GM04504 (cell line): ENCODE results near the gene PRR27.
A peak's percentile ranks its signal among the peaks of the same experiment; 100 is the strongest.

Experiments
- DNase-seq: peaks from one replicate; pipeline ENCODE4 v3.0.0-alpha.2; 2012; ENCODE audit warnings: low read depth

The PRR27 gene

DNA sequence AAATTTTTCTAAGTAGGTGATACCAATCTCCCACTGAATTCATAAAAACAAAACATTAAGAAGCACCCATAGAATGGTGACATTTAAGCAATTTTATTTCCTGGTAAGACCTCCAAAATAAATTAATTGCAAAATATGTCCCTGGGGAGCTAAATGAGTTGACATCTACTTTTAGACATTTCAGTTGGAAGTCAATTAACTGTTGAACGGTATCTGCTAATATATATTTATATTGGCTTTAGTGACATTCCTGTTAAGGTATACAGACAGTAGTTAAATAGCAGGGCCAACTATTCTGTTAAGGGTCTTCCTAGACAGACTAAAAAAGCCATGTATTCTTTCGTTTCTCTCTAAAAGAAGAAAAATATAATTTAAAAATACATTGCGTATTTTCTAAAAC is at the start of gene PRR27:
Gene PRR27, plus strand, starts transcription at position 301 of the 400 bp plus-strand sequence. CDS start 139 bp downstream, outside the sequence.
- no peak for DNase-seq

DNA sequence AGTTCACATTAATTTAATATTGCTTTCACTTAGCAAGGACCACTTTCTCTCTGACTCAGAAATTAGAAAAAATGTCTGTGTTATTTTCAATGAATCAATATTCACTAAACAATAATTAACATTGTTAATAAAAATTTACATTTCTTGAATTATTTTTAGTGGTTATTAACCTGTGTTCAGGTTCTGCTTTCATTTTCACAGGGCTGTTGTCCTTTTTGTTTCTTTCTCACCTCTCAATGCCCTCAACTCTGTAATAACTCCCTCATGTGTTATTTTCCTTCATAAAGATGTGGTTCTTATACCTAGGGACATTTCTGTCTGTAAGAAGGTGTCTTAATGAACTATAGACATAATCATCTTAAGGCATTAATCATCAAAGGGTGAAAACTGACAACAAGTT is 43.1 kb upstream of the PRR27 start:
- no peak for DNase-seq

- DNase-seq: no peak
Observed at GRCh38 chr4:70113656-70114055, 40.4 kb upstream of the PRR27 start.

GRCh38 chr4:70114096-70114495 is 39.9 kb upstream of the PRR27 start:
- no peak for DNase-seq

GRCh38 chr4:70120323-70120722 is 33.7 kb upstream of the PRR27 start:
- no peak for DNase-seq

GRCh38 chr4:70133473-70133872 is 20.6 kb upstream of the PRR27 start:
- no peak for DNase-seq

DNA sequence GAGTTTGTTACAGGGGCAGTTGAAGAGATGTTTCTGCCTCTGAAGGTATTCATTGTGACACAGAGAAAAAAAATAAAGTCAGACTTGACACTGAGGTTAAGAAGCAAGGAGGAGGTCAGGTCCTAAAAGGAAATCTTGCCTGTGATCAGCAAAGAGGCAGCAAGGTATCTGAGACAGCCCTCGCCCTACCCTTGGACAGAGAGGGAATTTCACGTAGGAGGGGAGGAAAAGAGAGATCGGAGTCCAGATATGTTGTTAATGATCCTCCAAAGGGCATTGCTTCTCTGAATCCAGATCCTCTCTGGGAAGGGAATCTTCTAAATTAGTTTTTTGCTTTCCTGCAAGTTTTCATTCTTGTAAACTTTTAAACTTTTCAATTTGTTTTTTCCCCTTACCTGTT is 15.3 kb upstream of the PRR27 start:
- no peak for DNase-seq

DNA sequence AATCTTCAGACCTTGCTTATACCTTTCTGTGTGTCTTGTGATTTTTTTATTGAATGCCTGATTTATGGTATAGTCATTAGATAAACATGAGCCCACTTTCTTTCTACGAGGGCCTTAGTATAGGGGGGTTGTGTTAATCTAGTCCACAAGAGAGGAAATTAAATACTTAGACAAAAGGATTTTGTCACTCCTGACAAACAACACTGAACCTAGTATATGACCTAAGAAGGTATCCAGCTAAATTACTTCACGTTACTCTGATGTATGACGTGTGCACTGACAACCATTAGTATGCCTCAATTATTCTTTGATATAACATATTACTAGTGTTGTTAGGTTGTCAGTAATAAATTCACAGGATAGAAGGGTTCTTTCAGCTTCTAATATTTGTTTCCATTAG is 2.8 kb upstream of the PRR27 start:
- no peak for DNase-seq

DNA sequence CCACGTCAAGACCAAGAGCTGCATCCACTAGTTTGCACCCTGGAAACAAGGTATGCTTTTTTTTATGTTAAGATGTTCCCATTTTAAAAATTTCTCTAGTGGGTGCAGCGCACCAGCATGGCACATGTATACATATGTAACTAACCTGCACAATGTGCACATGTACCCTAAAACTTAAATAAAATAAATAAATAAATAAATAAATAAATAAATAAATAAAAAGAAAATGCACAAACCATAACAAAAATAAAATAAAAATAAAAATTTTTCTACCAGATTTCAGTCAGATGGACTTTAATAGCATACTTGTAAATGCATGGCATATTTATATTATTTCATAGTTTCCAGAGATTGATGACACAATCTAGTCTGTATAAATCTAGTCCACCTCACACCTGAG is 1.9 kb upstream of the PRR27 start:
- DNase-seq: no peak

GRCh38 chr4:70158576-70158975 is 4.5 kb downstream of the PRR27 start:
- DNase-seq: no peak

GRCh38 chr4:70177090-70177489 is 23.1 kb downstream of the PRR27 start:
- DNase-seq: no peak

GRCh38 chr4:70178075-70178660 is 24.1 kb downstream of the PRR27 start:
- no peak for DNase-seq

- no peak for DNase-seq
Observed at GRCh38 chr4:70179811-70180210, 25.8 kb downstream of the PRR27 start.

- no peak for DNase-seq
Observed at GRCh38 chr4:70181864-70182263, 27.8 kb downstream of the PRR27 start.

DNA sequence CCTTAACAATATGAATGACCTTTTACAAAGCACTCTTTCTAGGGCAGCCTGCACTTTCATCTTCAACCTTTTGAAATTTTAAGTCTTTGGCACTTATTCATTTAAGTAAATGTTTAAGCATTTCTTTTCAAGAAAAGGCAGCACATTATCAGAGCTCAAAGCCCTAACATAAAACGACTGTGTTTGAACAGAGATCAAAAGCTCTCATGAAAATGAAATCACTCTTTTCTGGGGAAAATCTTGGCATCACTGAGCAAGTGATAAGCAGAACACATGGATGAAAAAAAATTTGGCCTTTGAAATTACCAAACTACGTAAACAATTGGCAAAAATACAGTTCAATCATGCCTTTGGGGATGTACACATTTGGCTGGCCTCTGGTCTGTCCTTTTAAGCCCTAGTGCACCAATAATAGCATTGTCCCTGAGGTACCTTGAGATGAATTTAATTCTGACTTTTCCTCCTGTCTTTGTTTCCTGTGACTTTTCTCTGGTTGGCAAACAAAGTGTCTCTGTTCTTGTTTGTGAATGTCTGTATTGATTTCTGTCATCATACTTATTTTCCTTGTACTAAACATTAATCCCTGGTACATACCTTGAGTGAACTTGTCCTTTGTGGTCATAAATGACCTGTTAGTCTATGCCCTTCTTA is 28.6 kb downstream of the PRR27 start:
- DNase-seq: no peak

- peak; percentile 1 for DNase-seq
Observed at GRCh38 chr4:70183168-70183939, 29.3 kb downstream of the PRR27 start.

DNA sequence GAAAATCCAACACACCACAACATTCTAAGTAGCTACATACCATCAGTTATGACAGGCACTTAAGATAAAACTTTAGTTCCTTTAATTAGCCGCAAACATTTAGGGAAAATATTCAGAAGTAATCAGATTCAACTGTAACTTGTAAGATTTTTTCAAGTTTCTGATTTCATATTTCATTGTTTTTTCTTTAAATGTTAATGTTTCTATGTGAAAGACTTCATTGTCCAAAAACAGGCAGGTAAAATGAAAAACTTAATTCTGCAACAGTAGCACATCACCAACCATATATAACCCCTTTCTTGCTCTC is 29.9 kb downstream of the PRR27 start:
- no peak for DNase-seq

- DNase-seq: no peak
Observed at GRCh38 chr4:70187216-70187615, 33.2 kb downstream of the PRR27 start.

DNA sequence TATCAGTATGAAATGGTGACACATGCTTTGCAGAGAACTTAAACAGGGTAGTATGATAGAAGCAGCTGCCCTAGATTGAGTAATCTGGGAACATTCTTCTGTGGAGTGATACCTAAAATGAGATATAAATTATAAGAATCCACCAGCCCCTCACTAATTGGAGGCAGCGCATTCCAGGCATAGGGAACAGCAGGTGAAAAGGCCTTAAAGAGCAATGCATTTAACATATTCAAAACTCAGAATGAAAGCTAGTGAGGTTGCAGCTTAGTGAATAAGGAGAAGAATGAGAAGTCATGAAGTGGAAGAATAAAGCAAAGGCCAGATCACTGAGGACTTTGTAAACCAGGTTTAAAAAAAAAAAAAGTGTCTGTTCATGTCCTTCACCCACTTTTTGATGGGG is 36.5 kb downstream of the PRR27 start:
- no peak for DNase-seq

GRCh38 chr4:70191647-70192046 is 37.6 kb downstream of the PRR27 start:
- no peak for DNase-seq

- DNase-seq: no peak
Observed at GRCh38 chr4:70192895-70193294, 38.9 kb downstream of the PRR27 start.

- no peak for DNase-seq
Observed at GRCh38 chr4:70195425-70195824, 41.4 kb downstream of the PRR27 start, which contains the start of gene ODAM. TSS of gene ODAM (plus strand) at chr4:70195725. CDS start at chr4:70196544, 819 bp downstream.

GRCh38 chr4:70196857-70197256 is 42.8 kb downstream of the PRR27 start:
- no peak for DNase-seq
